Measurements from ENCODE around the gene CDH3.
"Not testable (repeated sequence)": the region's sequence is repeated elsewhere in the genome, so short reads cannot be mapped to it uniquely, and the experiment has no call there.

The CDH3 gene

DNA sequence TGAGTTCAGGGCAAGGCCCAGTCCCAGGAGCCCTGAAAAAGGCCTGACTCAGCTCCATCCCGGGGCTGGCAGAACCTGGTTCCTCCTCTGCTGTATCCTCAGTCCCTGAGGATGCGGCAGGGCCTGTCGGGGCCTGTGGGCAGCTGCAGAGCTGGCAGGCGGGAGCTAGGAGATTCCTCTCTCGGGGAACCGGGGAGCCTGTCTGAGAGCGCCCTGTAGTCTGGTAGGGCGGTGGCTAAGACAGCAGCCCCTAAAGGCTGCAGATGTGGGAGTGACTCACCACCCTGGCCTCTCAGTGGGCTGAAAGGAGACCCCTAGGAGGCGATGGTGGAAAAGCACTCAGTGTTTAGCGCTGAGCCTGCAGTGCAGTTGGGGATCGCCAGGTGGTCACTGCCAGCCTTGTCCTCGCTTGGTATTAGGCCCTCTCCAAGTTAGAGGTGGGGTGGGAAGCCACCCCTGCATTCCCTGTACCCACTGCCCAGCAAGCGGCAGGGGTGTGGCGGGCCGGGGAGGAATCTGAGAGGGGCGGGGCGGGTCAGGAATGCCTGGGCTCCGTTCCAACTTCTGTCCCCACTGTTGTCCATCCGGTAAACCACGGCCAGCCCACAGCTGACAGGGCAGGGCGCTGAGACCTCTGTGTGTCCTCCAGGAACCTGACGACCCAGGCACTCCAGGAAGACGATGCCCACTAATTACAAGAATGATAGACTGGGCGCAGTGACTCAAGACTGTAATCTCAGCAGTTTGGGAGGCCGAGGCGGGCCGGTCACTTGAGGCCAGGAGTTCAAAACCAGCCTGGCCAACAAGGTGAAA lies 62.4 kb downstream of the CDH3 start:
- DNase-seq, result no peak

DNA sequence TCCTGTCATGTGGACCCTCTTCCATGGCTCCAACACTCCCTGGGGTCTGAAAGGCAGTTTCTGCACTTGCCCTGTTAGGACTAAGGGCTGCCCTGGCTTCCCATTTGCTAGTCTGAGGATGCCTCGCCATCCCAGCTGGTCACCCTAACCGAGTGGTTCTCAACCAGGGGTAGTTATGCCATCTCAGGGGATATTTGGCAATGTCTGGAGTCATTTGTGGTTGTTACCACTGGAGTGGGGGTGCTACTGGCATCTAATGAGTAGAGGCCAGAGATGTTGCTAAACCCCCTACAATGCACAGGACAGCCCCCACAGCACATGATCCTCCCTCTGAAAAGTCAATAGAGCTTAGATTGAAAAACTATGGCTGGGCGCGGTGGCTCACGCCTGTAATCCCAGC lies 65.1 kb downstream of the CDH3 start:
- DNase-seq, result no peak

DNA sequence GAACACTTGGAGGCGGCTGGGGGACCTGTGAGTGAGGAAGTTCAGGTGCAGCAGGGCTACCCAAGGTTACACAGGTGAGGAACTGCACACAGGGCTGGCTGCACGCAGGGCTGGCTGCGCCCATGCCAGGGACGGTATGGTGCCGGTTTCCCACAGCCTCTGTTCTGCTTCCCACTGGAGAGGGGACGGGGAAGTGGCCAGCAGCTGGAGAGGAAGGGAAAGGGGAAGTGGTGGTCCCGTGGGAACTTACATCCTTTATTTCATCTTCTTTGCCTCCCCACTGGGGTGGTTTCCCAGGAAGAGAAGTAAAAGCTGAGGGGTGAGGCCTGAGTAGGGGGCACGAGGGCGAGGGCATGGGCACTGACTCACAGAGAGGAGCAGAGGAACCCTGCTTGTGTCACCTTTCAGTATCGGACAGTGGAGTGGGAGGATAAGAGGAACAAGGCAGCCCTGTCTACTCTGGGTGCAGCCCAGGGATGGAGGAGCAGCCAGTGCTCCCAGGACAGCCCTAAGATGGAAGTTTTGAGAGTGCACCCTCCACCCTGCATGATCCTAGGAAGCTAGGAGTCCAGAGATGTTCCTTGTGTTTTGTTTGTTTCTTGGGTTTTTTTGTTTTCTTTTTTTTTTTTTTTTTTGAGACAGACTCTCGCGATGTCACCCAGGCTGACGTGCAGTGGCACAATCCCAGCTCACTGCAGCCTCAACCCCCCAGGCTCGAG lies 66.5 kb downstream of the CDH3 start:
- DNase-seq, result no peak

DNA sequence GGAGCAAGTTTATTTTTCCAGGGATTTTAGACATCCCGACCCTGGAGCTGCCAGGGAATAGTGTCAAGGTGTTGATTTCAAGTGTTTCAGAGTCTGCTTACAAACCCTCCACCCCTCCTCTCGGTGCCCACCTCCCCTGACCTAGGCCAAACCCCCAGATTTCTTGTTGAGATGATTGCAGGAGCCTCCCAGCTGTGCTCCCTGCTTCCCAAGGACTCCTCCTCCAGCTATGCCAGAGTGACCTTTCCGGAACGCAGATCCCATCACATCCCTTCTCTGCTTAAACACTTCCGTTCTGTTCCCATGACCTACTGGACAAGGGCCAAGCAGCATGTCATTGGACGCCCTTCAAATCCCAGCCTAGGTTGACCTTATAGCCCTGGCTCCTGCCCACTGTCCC lies 68.3 kb downstream of the CDH3 start:
- DNase-seq, result no peak

DNA sequence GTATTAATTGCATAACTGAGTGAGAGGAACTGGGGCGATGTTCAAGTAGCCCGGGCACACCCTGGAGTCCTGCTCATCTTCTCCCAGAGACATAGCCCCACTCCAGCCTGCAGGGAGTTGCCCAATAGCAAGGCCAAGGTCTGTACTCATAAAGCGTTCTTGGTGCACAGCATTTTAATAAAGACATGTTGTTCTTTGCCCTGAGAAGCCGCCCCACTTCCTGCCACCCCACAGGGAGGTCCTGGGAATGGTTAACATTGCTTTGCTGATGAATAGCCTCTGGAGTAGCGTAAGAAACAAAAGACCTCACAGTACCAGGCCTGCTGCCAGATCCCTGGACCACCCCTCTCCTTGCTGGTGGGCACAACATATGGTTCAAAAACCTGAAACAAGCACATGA lies 70.4 kb downstream of the CDH3 start:
- DNase-seq, result no peak

DNA sequence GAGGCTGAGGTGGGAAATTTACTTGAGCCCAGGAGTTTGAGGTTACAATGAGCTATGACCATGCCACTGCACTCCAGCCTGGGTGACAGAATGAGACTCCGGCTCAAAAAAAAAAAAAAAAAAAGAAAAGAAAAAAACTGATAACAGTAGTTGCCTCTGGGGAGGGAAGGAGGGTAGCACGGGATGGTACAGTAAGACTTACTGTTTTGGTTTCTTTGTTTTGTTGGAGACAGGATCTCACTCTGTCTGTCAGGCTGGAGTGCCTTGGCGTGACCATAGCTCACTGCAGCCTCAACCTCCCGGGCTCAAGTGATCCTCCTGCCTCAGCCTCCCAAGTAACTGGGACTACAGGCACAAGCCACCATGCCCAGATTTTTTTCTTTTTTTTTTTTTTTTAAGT lies 71.4 kb downstream of the CDH3 start:
- not testable (repeated sequence) for DNase-seq

DNA sequence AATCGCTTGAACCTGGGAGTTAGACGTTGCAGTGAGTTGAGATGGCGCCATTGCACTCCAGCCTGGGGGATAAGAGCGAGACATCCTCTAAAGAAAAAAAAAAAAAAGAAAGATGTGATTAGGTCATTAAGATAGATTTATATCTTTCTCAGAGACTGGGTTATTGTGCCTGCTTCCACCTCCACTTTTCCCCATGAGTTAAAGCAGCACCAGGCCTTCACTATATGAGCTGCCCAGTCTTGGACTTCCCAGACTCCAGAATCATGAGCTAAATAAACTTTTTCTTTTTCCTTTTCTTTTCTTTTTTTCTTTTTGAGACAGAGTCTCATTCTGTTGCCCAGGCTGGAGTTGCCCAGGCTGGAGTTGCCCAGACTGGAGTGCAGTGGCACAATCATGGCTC lies 72.6 kb downstream of the CDH3 start:
- no peak for DNase-seq

DNA sequence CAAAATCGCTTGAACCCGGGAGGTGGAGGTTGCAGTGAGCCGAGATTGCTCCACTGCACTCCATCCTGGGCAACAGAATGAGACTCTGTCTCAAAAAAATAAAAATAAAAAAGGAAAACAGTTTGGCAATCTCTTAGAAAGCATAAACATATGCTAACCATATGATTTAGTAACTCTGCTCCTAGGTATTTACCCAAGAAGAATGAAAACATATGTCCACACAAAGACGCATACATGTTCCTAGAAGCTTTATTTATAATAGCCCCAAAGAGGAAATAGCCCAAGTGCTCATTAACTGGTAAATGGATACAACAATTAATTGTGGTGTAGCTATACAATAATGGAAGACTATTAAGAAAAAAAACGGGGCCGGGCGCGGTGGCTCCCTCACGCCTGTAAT lies 73.5 kb downstream of the CDH3 start:
- no peak for DNase-seq

DNA sequence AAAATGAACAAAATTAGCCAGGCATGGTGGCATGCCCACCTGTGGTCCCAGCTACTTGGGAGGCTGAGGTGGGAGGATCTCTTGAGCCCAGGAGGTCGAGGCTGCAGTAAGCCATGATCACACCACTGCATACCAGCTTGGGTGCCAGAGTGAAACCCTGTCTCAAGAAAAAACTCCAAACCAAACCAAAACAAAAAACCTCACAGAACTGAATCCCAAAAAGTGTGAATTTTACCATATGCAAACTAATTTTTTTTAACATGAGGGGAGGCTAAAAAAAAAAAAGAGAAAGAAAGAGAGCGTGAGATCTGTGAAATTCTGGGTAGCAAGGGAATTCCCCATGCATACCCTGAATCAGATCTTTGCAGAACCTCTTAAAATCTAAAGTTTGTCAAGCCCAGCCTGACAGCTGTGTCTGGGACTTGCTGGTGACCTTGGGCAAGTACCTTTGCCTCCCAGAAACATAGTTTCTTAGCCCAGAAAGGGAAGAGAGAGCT lies 74.9 kb downstream of the CDH3 start:
- DNase-seq, result no peak

DNA sequence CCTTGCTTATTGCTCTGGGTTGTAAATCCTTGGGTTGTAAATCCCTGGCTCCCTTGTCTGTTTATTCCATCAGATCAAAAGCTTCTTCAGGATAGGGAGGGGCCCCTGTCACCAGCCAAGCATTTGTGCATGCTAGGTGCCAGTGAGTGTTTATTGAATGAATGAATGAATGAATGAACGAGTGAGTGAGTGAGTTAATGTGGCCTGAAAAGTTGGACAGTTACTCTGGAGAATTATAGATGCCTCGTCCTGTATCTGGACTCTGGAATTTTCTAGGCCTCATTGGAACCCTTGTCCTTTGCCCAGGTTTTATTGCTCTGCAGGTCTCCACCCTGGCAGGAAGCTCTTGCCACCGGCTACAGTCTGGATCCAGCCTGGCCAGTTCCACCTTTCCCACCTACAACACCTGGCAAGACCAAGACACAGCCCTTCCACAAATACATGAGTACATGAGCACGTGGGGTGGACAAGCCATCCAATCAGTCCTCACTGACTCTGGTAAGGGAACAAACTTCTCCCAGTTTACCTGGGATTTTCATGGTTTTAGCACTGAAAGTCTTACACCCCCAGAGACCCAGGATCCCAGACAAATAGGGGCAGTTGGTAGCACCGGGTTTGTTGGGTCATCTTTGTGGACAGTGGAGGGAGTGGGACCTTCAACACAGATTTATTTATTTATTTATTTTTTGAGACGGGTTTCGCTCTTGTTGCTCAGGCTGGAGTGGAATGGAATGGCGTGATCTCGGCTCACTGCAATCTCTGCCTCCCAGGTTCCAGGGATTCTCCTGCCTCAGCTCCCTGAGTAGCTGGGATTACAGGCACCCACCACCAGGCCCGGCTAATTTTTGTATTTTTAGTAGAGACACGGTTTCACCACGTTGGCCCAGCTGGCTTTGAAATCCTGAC lies 77.3 kb downstream of the CDH3 start:
- DNase-seq, result no peak

DNA sequence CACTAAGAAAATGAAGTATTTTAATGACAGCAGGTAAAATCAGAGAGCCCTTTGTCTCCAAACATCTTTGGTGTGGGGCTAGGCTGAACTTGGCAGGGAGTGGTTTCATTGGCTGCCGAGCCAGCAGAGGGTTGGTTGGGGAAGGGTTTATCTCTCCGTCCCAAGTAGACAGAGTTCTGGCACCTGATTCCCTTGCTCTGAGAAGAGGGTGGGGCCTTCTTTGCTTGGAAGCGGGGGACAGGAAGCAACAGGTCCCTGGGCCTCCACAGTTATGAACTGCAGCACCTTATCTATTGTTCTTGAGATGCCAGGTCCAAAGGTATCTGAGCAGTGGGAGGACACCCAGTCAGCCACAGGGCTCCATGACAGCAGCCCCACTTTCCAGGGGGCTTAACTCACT lies 79.7 kb downstream of the CDH3 start:
- DNase-seq, result no peak

DNA sequence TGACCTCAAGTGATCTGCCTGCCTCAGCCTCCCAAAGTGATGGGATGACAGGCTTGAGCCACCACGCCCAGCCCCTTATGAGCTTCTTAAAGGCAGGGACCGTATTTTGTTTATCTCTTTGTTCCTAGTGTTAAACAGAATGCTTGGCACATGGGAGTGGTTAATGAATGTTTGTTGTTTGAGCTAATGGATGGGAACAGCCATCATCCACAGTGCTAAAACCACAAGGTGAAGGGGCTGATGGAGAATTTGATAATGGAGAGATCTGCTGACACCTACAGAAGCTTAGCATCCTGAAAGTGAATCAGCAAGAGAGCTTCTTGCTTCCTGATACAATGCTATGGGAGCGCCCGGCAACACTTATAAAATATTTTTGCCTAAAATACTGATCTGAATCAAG lies 83.4 kb downstream of the CDH3 start:
- no peak for DNase-seq

DNA sequence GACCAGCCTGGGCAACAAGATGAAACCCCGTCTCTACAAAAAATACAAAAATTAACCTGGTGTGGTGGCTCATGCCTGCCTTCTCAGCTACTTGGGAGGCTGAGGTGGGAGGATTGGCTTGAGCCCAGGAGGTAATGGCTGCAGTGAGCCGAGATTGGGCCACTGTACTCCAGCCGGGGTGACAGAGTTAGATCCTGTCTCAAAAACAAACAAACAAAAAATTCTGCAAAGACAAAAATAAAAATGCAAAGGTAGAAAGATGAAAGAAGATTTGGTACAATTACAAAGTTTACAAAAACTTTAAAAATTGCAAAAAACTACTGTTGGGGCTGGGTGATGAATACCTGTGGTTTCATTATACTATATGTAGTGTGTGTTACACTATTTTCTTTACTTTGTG lies 86.5 kb downstream of the CDH3 start:
- no peak for DNase-seq

DNA sequence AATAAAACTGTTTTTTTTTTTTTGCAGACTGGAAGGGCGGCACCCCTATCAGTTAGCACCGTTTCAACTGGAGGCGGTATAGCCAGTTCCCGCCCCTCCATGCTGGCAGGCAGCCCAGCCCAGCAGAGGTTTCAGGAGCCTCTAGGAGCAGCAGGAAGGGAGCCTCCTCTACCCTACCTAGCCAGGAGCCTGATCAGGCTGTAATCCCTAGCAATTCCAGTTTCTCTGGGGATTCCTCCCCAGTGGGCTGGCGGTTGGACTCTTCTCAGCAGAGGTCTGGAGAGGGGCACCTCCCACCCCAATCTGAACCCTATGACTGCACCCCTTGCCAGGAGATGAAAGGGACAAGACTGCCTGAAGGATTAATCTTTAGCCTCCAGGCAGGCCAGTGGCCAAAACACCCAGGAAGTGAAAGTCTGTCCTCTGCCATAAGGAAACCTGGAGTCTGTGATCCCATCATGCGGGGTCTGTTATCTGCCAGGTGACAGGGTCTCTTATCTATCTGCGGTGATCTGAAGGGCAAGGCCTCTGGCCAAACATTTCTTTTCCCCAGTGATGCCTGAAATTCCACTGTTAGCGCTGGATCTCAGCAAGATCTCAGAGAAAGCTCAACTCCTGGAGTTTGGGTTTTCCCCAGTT lies 87.1 kb downstream of the CDH3 start:
- peak; percentile 20 for DNase-seq

DNA sequence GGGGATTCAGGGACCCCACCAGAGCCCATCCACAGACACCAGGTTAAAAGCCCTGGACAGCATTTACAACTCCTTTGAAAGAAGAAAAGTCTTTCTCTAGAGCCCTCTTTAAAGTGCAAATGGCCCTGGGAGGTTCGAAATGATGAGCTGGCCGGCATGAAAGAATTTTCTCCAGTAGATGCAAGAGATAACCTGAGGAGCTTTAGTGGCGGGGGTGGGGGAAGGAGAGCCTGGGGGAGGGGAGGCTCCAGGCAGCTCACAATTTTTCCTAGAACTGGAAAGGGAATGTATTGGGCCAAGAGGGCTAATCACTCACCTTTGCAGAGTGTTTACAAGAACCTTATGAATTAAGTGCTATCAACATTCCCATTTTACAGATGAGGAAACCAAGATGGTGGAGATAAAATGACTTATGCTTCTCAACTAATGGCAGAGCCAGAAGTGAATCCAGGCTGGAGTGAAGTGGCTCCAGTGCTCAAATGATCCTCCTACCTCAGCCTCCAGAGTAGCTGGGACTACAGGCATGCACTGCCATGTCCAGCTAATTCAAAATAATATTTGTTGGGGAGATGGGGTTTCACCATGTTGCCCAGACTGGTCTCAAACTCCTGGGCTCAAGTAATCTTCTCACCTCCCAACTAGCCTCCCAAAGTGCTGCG lies 87.8 kb downstream of the CDH3 start:
- DNase-seq, result no peak

DNA sequence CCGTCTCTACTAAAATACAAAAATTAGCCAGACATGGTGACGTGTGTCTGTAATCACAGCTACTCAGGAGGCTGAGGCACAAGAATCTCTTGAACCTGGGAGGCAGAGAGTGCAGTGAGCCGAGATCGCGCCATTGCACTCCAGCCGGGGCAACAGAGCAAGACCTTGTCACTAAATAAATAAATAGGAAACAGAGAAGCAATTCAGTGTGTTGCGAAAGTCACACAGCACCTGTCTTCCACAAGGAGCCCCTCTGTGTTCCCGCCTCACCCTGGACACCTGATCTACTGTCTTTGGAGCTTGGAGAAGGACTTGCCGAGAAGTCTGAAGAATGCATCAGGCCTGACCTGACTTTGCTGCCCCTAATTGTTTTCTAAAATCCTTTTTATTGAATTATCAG lies 88.5 kb downstream of the CDH3 start:
- DNase-seq, result no peak

DNA sequence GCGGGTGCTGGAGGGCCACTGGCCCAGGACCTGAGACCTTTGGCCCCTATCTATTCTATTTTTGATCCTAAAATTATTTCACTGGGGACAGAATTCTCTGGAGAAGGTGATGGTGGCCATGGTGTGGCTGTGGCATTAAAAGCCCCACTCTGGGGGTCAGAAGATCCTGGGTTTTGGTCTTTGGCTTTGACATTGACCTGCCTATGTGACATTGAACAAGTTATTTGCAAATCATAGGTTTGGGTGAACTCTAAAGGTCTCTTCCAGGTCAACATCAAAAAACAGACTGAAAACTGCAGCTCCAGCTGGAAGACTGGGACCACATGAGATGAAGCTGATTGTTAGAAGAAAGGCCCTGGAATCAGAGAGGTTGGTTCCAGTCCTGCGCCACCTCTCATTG lies 89.7 kb downstream of the CDH3 start:
- no peak for DNase-seq

DNA sequence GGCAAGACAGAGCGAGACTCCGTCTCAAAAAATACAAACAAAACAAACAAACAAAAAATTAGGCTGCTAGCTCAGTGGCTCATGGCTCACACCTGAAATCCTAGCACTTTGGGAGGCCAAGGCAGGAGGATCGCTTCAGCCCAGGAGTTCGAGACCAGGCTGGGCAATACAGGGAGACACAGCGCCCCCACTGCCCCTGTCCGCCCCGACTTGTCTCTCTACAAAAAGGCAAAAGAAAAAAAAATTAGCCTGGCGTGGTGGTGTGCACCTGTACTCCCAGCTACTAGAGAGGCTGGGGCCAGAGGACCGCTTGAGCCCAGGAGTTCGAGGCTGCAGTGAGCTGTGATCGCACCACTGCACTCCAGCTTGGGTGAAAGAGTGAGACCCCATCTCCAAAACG lies 91.5 kb downstream of the CDH3 start:
- DNase-seq, result no peak

DNA sequence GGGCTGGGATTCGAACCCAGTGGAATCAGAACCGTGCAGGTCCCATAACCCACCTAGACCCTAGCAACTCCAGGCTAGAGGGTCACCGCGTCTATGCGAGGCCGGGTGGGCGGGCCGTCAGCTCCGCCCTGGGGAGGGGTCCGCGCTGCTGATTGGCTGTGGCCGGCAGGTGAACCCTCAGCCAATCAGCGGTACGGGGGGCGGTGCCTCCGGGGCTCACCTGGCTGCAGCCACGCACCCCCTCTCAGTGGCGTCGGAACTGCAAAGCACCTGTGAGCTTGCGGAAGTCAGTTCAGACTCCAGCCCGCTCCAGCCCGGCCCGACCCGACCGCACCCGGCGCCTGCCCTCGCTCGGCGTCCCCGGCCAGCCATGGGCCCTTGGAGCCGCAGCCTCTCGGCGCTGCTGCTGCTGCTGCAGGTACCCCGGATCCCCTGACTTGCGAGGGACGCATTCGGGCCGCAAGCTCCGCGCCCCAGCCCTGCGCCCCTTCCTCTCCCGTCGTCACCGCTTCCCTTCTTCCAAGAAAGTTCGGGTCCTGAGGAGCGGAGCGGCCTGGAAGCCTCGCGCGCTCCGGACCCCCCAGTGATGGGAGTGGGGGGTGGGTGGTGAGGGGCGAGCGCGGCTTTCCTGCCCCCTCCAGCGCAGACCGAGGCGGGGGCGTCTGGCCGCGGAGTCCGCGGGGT lies 92.1 kb downstream of the CDH3 start, which contains the start of gene CDH1:
TSS of gene CDH1 (plus strand) at position 247 of the 684 bp plus-strand sequence. CDS start at position 371, 124 bp downstream.
- DNase-seq, result no peak

DNA sequence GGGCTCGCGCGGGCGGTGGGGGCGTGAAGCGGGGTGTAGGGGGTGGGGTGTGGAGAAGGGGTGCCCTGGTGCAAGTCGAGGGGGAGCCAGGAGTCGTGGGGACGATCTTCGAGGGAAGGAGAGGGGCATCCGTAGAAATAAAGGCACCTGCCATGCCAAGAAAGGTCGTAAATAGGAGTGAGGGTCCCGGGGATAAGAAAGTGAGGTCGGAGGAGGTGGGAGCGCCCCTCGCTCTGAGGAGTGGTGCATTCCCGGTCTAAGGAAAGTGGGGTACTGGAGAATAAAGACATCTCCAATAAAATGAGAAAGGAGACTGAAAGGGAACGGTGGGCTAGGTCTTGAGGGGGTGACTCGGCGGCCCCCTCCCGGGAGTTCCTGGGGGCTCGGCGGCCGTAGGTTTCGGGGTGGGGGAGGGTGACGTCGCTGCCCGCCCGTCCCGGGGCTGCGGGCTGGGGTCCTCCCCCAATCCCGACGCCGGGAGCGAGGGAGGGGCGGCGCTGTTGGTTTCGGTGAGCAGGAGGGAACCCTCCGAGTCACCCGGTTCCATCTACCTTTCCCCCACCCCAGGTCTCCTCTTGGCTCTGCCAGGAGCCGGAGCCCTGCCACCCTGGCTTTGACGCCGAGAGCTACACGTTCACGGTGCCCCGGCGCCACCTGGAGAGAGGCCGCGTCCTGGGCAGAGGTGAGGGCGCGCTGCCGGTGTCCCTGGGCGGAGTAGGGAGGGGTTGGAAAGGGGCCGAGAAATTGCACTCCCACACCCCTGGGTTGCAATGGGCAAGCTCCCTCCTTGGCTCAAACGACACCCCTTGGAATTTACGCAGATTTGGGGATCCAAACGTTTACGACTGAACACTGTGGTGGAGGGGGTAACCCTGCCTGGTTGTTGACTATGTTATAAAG lies 92.9 kb downstream of the CDH3 start:
- DNase-seq, result no peak
